HCT116 (cell line): ENCODE data around the gene STON2. TPM values are rescaled to one million over a fixed set of nuclear protein-coding genes. Genes with fewer than 3 reads are reported as not detected.

Experiments used
- ATAC-seq: fragments of 200-7000 bp; cut with Tn5 transposase; 2 replicates; pipeline ENCODE4 v1.9.1; 2020; ENCODE audit warnings: mild to moderate bottlenecking, moderate library complexity
- BruUV-seq: library from RNA; stranded (reverse); fragments of 400-500 nt; replicated peaks from 2 replicates; lab custom pipeline; 2021; lab: Mats Ljungman, UMichigan
- CTCF ChIA-PET: fragments of 300-600 bp; sonication (Branson Sonifier 250); formaldehyde crosslinking; loops from one replicate; lab custom pipeline; 2021; ENCODE audit warnings: antibody characterized with exemption; lab: Charles Lee
- POLR2A ChIA-PET: fragments of 300-600, 350-600 bp; sonication (Branson Sonifier 250); formaldehyde crosslinking; loops from one replicate; lab custom pipeline; 2021; ENCODE audit warnings: antibody characterized with exemption; lab: Charles Lee
- RAD21 ChIA-PET, 2 experiments: fragments of 300-600 bp; sonication (Branson Sonifier 250); formaldehyde crosslinking; loops; one replicate each; lab custom pipeline; 2023; ENCODE audit warnings: low total read pairs in 2 of 2; ENCODE audit not compliant: uncharacterized antibody in 2 of 2, unreplicated experiment in 2 of 2, low non-redundant PET in 1 of 2; lab: Charles Lee
- DNase-seq: peaks from one replicate; pipeline ENCODE4 v3.0.0-alpha.2; 2010; ENCODE audit warnings: low read depth, low spot score
- H2AFZ ChIP-seq: fragments of 200-600 bp; shearing (Covaris generic), sonication (generic); 2 replicates; pipeline ENCODE4 v1.6.1; 2017; ENCODE audit warnings: low read depth, mixed run types, mixed read lengths, antibody characterized with exemption, low read length; ENCODE audit not compliant: poor library complexity, severe bottlenecking
- H3K27ac ChIP-seq: 2 replicates; pipeline ENCODE4 v1.5.1; 2012; ENCODE audit warnings: low read depth, low read length
- H3K27me3 ChIP-seq: fragments of 200-600 bp; sonication (generic); 2 replicates; pipeline ENCODE4 v1.6.1; 2016; ENCODE audit warnings: mixed run types, low read length, mixed read lengths; ENCODE audit not compliant: insufficient read depth
- H3K36me3 ChIP-seq, 2 experiments: fragments of 200-500 bp in 1 of 2; fragments of 200-600 bp in 1 of 2; sonication (Bioruptor generic) in 1 of 2; sonication (generic) in 1 of 2; 2 replicates each; pipeline versions ENCODE4 v1.5.1 to v1.6.1; 2014 to 2016; ENCODE audit warnings: low read length in 2 of 2, inconsistent platforms in 1 of 2, mixed read lengths in 1 of 2, mixed run types in 1 of 2; ENCODE audit not compliant: insufficient read depth in 2 of 2, control insufficient read depth in 1 of 2
- H3K4me1 ChIP-seq, 2 experiments: fragments of 200-600 bp in 1 of 2; sonication (generic) in 1 of 2; 2 replicates each; pipeline versions ENCODE4 v1.5.1 to v1.6.1; 2012 to 2017; ENCODE audit warnings: low read length in 2 of 2, inconsistent platforms in 1 of 2, mild to moderate bottlenecking in 1 of 2, mixed read lengths in 1 of 2, mixed run types in 1 of 2, moderate library complexity in 1 of 2; ENCODE audit not compliant: insufficient read depth in 2 of 2, control insufficient read depth in 1 of 2
- H3K4me2 ChIP-seq: fragments of 200-600 bp; sonication (generic); 2 replicates; pipeline ENCODE4 v1.6.1; 2017; ENCODE audit warnings: mixed run types, low read length, mixed read lengths
- H3K4me3 ChIP-seq, 2 experiments: fragments of 200-600 bp in 1 of 2; sonication (generic) in 1 of 2; replicated peaks in 1 of 2; 2 replicates each; pipeline ENCODE4 v1.5.1; 2011 to 2016; ENCODE audit warnings: low read length in 2 of 2, control low read depth in 1 of 2, low read depth in 1 of 2, mild to moderate bottlenecking in 1 of 2, mixed read lengths in 1 of 2, mixed run types in 1 of 2
- H3K79me2 ChIP-seq: fragments of 200-600 bp; sonication (generic); 2 replicates; pipeline ENCODE4 v1.6.1; 2017; ENCODE audit warnings: mild to moderate bottlenecking, mixed run types, low read length, moderate library complexity, mixed read lengths; ENCODE audit not compliant: insufficient read depth
- H3K9ac ChIP-seq: fragments of 200-600 bp; sonication (generic); 2 replicates; pipeline ENCODE4 v1.6.1; 2016; ENCODE audit warnings: low read length, mixed read lengths
- H3K9me2 ChIP-seq: fragments of 200-600 bp; sonication (generic), shearing (Covaris generic); 2 replicates; pipeline ENCODE4 v1.6.1; 2017; ENCODE audit warnings: mixed run types, mild to moderate bottlenecking, moderate library complexity; ENCODE audit not compliant: insufficient read depth
- H3K9me3 ChIP-seq, 2 experiments: fragments of 200-500 bp in 1 of 2; fragments of 200-600 bp in 1 of 2; sonication (Bioruptor generic) in 1 of 2; sonication (generic) in 1 of 2; 2 replicates each; pipeline ENCODE4 v1.6.1; 2014 to 2017; ENCODE audit warnings: low read length in 2 of 2, mixed read lengths in 2 of 2, inconsistent platforms in 1 of 2, low read depth in 1 of 2, mild to moderate bottlenecking in 1 of 2, mixed run types in 1 of 2, moderate library complexity in 1 of 2; ENCODE audit not compliant: control insufficient read depth in 1 of 2, insufficient read depth in 1 of 2
- H4K20me1 ChIP-seq: fragments of 200-600 bp; sonication (generic), shearing (Covaris generic); 2 replicates; pipeline ENCODE4 v1.6.1; 2017; ENCODE audit warnings: mixed run types, mild to moderate bottlenecking, moderate library complexity; ENCODE audit not compliant: insufficient read depth
- ATF3 ChIP-seq: IDR thresholded peaks from 2 replicates; pipeline ENCODE4 v1.6.1; 2012
- CBX3 ChIP-seq: IDR thresholded peaks from 2 replicates; pipeline ENCODE4 v1.6.1; 2012; ENCODE audit warnings: low read depth
- CEBPB ChIP-seq: IDR thresholded peaks from 2 replicates; pipeline ENCODE4 v1.6.1; 2012; ENCODE audit warnings: low read depth
- EGR1 ChIP-seq: IDR thresholded peaks from 2 replicates; pipeline ENCODE4 v1.6.1; 2012; ENCODE audit warnings: low read depth
- ELF1 ChIP-seq: IDR thresholded peaks from 2 replicates; pipeline ENCODE4 v1.6.1; 2012; ENCODE audit warnings: low read depth, borderline replicate concordance
- EZH2 ChIP-seq: fragments of 200-600 bp; sonication (generic); IDR thresholded peaks from 2 replicates; pipeline ENCODE4 v1.6.1; 2017; ENCODE audit warnings: antibody characterized with exemption, mixed run types
- FOSL1 ChIP-seq: IDR thresholded peaks from 2 replicates; pipeline ENCODE4 v1.6.1; 2012; ENCODE audit warnings: low read depth
- JUND ChIP-seq: IDR thresholded peaks from 2 replicates; pipeline ENCODE4 v1.6.1; 2012
- RAD21 ChIP-seq: IDR thresholded peaks from 2 replicates; pipeline ENCODE4 v1.6.1; 2012; ENCODE audit warnings: low read depth, mild to moderate bottlenecking
- REST ChIP-seq: IDR thresholded peaks from 2 replicates; pipeline ENCODE4 v1.6.1; 2012; ENCODE audit warnings: low read depth
- SIN3A ChIP-seq: IDR thresholded peaks from 2 replicates; pipeline ENCODE4 v1.6.1; 2012; ENCODE audit warnings: low read depth
- SP1 ChIP-seq: IDR thresholded peaks from 2 replicates; pipeline ENCODE4 v1.6.1; 2012; ENCODE audit warnings: low read depth
- SRF ChIP-seq: IDR thresholded peaks from 2 replicates; pipeline ENCODE4 v1.6.1; 2012; ENCODE audit warnings: low read depth
- ZBTB33 ChIP-seq: IDR thresholded peaks from 2 replicates; pipeline ENCODE4 v1.6.1; 2011; ENCODE audit warnings: mild to moderate bottlenecking, low read length, moderate library complexity; ENCODE audit not compliant: insufficient replicate concordance; ENCODE audit errors: extremely low read depth
- ZFX ChIP-seq: fragments of 450-650 bp; IDR thresholded peaks from 2 replicates; pipeline ENCODE4 v1.6.1; 2017
- intact Hi-C: fragments of 100-400 bp; cut with micrococcal nuclease; formaldehyde crosslinking; loops from 2 replicates; pipeline ENCODE4 v1.10.0; 2022
- total RNA-seq: library from RNA; stranded (reverse); gene quantifications from one replicate; pipeline ENCODE4 v1.2.1, GENCODE V29; 2021; ENCODE audit not compliant: unreplicated experiment
- TF ChIP-seq, protein P1 (sequence below), 3 experiments: fragments of 200-600 bp in 1 of 3; sonication (generic) in 1 of 3; IDR thresholded peaks in 2 of 3; conservative IDR thresholded peaks in 1 of 3; 2 replicates each; pipeline ENCODE4 v1.5.1; 2012 to 2017; ENCODE audit warnings: low read depth in 2 of 3, low read length in 2 of 3, antibody characterized with exemption in 1 of 3, borderline replicate concordance in 1 of 3, control low read depth in 1 of 3, mild to moderate bottlenecking in 1 of 3, mixed read lengths in 1 of 3, mixed run types in 1 of 3, moderate library complexity in 1 of 3; ENCODE audit not compliant: insufficient read depth in 1 of 3

STON2 gene
- total RNA-seq, 1 experiment from 2014 or later, result 4.1 TPM

DNA sequence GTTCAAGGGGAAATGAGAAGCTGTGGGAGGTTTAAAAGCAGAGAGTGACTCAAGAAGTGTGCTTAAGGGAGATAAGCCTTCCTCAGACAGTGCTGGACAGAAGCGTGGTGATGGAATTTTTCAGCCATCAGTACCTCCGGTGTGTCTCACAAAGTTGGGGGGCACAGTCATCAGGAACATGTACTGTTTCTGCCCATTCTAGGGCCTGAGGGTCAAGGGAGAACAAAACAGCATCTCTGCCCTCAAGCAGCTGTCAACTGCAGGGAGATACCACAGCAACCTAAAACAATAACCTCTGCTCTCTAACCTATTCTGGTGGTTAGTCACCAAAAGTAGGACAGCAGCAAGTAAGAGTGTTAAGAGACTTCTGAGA is 2.0 kb upstream of the STON2 start (continued):
- TF ChIP-seq, protein P1, sequence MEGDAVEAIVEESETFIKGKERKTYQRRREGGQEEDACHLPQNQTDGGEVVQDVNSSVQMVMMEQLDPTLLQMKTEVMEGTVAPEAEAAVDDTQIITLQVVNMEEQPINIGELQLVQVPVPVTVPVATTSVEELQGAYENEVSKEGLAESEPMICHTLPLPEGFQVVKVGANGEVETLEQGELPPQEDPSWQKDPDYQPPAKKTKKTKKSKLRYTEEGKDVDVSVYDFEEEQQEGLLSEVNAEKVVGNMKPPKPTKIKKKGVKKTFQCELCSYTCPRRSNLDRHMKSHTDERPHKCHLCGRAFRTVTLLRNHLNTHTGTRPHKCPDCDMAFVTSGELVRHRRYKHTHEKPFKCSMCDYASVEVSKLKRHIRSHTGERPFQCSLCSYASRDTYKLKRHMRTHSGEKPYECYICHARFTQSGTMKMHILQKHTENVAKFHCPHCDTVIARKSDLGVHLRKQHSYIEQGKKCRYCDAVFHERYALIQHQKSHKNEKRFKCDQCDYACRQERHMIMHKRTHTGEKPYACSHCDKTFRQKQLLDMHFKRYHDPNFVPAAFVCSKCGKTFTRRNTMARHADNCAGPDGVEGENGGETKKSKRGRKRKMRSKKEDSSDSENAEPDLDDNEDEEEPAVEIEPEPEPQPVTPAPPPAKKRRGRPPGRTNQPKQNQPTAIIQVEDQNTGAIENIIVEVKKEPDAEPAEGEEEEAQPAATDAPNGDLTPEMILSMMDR (IDR thresholded peaks at IDR 0.05 in 2 of 3, conservative IDR thresholded peaks at IDR 0.05 in 1 of 3; ENCODE audit: borderline replicate concordance in 1 of 3, insufficient read depth in 1 of 3, low read depth in 2 of 3, low read length in 2 of 3), result no peak
- TF ChIP-seq CBX3 (no peak), EGR1 (no peak), ZBTB33 (no peak), SRF (no peak), ZFX (no peak), ATF3 (no peak), RAD21 (no peak)

DNA sequence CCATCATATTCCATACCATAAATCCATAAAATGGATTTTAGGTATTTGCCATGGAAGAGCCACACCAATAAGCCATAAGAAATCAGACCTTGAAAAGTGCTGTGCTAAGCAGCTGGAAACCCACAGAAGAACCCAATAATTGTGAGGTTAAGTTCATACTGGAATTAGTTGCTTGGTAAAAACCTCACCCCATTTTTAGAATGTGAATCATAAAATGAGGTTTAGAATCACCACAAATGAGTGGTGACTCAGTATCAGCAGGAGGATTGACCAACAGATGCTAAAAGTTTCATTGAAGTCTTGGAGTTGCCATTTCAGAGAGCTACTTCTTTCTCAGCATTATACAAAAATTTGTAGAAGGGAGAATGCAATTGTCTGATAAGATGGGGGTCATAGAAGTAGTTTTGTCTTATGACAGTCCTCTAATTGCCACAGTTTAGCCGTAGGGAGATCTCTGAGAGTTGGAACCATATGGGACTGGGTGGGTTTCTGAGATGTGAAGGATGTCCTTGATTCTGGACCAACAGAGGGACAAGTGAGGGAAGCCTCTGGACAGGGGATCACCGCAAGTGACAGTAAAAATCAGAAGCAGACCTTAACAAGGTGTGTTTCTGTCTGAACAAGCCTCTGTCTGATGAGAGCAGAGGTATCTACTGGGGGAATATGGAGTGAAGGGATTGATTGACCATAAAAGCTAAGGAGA is 1.4 kb upstream of the STON2 start:
- peak; percentile 76 for TF ChIP-seq FOSL1
- no peak for TF ChIP-seq ELF1
- no peak for TF ChIP-seq REST
- no peak for TF ChIP-seq EZH2
- no peak for TF ChIP-seq CBX3
- TF ChIP-seq SRF, result no peak
- TF ChIP-seq SIN3A, result no peak; the same call in 1 of the 2 replicates
- TF ChIP-seq JUND, result peak; percentile 63
- TF ChIP-seq CEBPB, result peak; percentile 71
- no peak for TF ChIP-seq ZFX
- TF ChIP-seq RAD21, result no peak
- peak; percentile 26; the same call in 1 of the 2 replicates for TF ChIP-seq SP1
- no peaks in the 10 kb centered on the region for H3K9me3 ChIP-seq
- RAD21 ChIA-PET, result no interaction called here
- H3K4me1 ChIP-seq, result peaks cover 18 to 29% of the 10 kb centered on the region in 2 experiments
- H3K4me2 ChIP-seq, result peak overlapping the region; percentile 68
- peak overlapping the region in 1 of 2 experiments; percentile 18; a peak in 2 of 4 replicates for H3K4me3 ChIP-seq
- no peaks in the 10 kb centered on the region for H3K79me2 ChIP-seq
- no peak overlapping the region for H2AFZ ChIP-seq
- no peaks in the 10 kb centered on the region for H3K9me2 ChIP-seq
- H3K9ac ChIP-seq, result no peak overlapping the region
- DNase-seq (peak; percentile 47), ATAC-seq (peak; percentile 54)
- intact Hi-C loops, result no loop called here
- H3K27me3 ChIP-seq, result no peaks in the 10 kb centered on the region; the same call in 1 of the 2 replicates
- no peak overlapping the region for H3K27ac ChIP-seq
- H3K36me3 ChIP-seq, result no peaks in the 10 kb centered on the region
- CTCF ChIA-PET, result no interaction called here
- POLR2A ChIA-PET, result no interaction called here
- H4K20me1 ChIP-seq, result no peaks in the 10 kb centered on the region
- BruUV-seq, result no TSS peak
